GM19455 (cell line): ENCODE measurements around the gene DHRS12.

Experiments used
- ATAC-seq: cut with Tn5 transposase; IDR thresholded peaks from one replicate; pipeline ENCODE4 v1.9.1; 2021; ENCODE audit not compliant: unreplicated experiment

Gene DHRS12

DNA sequence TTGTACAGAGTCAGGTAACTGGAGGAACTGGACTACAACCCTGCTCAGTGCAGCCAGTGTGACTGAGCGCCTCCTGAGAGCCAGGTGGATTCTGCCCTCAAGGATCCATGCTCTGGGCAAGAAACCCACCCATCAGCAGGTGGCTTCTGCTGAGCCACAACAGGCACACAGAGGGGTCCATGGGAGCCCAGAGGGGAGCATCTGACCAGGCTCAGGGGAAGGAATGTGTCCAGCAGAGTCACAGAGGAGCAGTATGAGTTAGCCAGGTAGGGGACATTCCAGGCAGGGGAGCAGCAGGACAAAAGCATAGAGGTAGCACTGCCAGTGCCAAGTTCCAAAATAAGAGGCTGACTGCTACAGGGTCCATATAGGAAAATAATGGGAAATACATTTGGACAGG is 19.9 kb downstream of the DHRS12 start:
- no peak for ATAC-seq

GRCh38 chr13:51783428-51784094 is 20.4 kb downstream of the DHRS12 start:
- ATAC-seq, result no peak

DNA sequence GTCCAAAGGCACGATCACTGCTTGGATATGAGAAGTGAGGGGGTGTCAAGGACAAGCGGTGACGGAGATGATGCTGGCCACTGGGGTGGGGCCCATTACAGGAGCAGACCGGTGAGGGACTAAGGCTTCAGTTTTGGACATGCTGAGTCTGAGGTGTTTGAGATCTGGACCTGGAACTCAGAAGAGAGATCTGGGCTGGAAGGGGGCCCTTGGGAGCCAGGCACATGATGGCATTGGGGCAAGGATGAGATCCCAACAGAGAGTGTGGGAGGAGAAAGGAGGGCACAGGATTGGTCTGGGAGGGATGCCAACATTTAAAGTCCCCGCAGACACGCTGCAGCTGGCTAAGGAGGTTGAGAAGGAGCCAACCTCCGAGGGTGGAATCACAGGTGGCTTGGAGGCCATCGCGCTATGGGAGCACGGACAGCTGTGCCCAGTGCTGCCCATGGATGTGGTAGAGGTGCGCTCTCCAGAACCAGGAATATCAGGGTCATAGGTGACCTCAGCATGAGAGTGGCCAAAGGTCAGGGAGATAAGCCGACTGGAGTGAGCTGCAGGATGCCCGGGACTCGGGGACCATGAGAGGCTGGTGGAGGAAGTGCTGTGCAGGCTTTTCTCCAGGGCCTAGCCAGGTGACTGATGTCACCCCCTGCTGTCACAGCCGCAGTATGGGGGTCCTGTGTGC is 21.8 kb downstream of the DHRS12 start:
- no peak for ATAC-seq

DNA sequence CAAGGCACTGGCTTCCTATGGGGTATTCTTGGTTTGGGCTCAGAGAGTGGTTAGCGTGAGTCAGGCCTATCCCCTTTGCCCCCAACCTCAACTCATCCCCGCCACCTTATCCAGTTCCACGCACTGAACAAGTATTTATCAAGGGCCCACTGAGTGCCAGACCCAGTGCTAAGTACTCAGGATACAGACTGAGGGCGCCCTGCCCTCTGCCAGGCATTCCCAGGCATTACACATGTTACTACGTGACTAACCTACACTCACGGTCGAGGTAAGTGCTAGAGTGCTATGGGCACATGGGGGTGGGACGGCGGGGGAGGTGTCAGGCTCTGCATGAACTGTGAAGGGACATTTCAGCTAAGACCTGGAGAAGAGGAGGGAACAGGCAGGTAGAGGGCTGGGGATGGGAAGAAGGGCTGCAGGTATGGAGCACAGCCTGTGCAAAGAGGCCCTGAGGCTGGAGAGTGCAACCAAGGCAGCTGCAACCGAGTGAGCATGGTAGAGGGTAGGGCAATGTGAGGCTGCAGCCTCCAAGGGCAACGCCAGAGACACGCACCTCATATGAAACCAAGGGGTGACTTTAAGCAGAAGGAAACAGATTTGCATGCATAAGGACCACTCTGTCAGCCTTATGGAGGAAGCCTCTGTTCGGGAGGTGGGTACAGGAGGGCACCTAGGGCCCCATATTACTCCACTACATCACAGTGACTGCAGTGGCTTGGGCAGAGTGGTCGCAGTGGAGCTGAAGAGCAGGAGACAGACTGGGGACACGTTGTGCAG is 22.5 kb downstream of the DHRS12 start:
- ATAC-seq, result no peak

GRCh38 chr13:51780099-51780498 is 23.9 kb downstream of the DHRS12 start:
- ATAC-seq, result no peak

DNA sequence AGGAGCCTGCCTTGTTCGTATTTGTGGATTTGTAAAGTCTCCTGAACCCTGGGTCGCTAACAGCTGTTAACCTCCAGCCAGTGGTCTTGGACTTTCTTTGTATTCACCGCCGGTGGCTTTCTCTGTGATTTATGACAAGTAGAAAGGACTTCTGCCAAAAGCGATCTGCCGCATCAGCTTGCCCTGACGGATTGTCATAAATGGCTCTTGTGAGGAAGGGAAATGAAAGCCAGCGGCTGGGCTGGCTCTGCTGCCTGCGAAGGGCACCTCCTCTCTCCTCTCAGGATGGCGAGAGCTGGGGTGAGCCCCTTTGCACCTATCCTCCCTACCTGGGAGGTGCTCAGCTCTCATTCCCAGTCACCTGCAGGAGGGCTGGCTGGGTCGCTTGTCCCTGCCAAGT is 25.6 kb downstream of the DHRS12 start:
- no peak for ATAC-seq

DNA sequence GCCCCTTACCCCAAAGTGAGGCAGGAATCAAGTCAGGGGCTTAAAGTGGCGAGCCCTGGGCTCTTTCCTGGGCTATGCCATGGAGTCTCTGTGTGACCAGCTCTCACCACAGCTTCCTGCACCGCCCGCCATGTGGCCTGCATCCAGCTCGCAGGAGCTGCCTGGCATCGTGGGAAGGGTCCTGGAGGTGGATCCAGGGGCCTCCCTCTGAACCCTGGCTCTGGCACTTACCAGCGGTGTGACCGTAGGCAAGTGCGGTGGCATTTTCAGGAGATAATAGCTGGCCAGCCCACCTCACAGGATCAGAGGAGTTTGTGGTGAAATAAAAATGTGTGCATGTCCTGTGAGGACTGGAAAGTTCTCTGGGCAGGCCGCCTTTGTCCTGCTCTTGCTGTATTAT is 26.0 kb downstream of the DHRS12 start:
- no peak for ATAC-seq

DNA sequence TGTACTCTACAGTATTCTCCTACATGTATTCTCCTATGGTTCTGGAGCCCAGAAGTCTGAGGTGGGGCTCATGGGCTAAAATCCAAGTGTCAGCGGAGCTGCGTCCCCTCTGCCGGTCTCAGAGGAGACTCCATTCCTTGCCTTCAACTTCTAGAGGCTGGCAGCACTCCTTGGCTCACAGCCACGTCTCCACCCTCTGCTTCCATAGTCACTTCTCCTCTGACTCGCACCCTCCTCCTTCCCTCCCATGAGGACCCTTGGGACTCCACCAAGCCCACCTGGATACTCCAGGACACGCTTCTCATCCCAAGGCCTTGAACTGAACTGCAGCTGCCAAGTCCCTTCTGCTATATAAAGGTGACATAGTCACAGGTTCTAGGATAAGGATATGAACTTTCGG is 27.8 kb downstream of the DHRS12 start:
- ATAC-seq, result no peak

DNA sequence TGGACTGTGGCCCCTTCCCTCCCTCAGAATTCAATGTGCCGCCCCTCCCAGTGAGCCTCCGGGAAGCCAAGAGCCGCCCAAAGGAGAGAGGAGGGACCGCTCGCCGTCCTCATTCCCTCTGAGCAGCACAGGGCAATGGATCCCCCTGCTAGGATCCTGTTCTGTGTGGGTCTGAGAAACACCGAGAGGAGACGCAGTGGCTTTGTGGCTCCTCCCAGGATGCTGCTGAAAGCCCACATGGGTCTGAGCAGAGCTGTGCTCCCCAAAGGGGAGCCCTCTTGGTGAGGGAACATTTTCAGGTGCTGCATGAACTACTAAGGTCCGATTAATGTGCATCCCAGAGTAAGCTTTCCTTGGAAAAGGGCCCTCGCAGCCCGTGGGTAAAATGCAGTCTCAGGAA is 30.4 kb downstream of the DHRS12 start:
- no peak for ATAC-seq

DNA sequence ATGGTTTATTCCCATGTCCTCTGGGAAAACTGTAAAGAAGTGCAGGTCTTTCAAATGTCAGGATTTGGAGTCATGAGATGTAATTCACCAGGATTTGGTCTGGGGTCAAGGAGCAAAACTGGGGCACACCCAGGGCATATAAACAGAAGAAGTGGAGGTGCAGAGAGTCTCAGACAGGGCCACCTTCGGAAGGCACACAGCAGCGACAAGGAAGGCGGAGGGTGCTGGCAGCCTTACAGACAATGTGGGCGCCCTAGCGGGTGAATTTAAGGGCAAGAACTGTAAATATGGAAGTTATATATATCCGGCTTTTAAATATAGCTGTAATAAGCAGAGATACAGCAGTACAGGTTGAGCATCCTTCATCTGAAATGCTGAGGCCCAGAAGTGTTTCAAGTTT is 31.2 kb downstream of the DHRS12 start:
- no peak for ATAC-seq

DNA sequence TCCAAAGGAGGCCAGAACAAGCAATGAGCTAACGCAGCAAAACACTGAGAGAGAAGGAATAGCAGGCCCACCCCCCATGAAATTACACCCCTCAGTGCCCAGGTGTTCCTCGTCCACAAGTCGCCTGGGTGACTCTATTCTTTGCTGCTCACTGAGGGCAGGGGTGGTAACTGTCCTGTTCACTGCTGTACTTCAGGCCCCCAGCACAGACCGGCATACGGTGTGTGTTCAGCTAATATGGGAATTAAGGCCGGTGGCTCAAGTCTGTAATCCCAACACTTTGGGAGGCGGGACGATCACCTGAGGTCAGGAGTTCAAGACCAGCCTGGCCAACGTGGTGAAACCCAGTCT is 31.9 kb downstream of the DHRS12 start:
- no peak for ATAC-seq

GRCh38 chr13:51771418-51772104 is 32.4 kb downstream of the DHRS12 start:
- ATAC-seq, result no peak

GRCh38 chr13:51770681-51771417 is 33.1 kb downstream of the DHRS12 start:
- no peak for ATAC-seq

GRCh38 chr13:51770160-51770559 is 33.8 kb downstream of the DHRS12 start:
- no peak for ATAC-seq

- ATAC-seq, result no peak
Observed at GRCh38 chr13:51769455-51770127, 34.4 kb downstream of the DHRS12 start.

DNA sequence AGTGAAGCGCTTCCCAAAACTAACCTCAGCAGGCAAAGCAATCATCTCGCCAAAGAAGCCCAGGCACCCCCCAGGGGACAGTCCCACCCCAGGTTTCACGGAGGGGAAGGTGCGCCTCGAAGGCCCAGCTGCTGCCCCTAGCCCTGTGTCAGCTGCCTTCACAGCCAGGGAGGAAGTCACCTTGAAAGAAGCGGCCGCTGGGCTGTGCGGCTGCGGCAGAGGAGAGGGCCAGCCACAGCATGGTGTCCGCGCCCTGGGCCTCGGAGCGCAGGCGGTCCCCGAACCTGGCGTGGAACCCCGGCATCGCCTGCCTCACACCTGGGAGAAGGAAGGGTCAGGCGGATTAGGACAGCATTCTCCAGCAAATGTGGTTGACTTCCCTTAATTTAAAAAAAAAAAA is 35.0 kb downstream of the DHRS12 start:
- no peak for ATAC-seq

- ATAC-seq, result no peak
Observed at GRCh38 chr13:51768378-51768921, 35.5 kb downstream of the DHRS12 start.

GRCh38 chr13:51767100-51767499 is 36.9 kb downstream of the DHRS12 start:
- no peak for ATAC-seq

GRCh38 chr13:51765142-51765515 is 38.8 kb downstream of the DHRS12 start:
- ATAC-seq, result no peak
